ENCODE results near the gene SNX12.

The SNX12 gene

GRCh38 chrX:71117358-71117757, 49.2 kb upstream of the SNX12 start:
- TF ChIP-seq, protein P1, sequence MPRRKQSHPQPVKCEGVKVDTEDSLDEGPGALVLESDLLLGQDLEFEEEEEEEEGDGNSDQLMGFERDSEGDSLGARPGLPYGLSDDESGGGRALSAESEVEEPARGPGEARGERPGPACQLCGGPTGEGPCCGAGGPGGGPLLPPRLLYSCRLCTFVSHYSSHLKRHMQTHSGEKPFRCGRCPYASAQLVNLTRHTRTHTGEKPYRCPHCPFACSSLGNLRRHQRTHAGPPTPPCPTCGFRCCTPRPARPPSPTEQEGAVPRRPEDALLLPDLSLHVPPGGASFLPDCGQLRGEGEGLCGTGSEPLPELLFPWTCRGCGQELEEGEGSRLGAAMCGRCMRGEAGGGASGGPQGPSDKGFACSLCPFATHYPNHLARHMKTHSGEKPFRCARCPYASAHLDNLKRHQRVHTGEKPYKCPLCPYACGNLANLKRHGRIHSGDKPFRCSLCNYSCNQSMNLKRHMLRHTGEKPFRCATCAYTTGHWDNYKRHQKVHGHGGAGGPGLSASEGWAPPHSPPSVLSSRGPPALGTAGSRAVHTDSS (tag by site-specific recombination; IDR thresholded peaks at IDR 0.05), result no peak
- TF ChIP-seq ZNF521 (tag by site-specific recombination; IDR thresholded peaks at IDR 0.05) (no peak), ZNF214 (tag by site-specific recombination; IDR thresholded peaks at IDR 0.05; ENCODE audit: borderline replicate concordance) (no peak), ZSCAN4 (tag by site-specific recombination; IDR thresholded peaks at IDR 0.05) (no peak), ZNF548 (tag by site-specific recombination; IDR thresholded peaks at IDR 0.05) (no peak), HOXD13 (CRISPR knock-in tag; IDR thresholded peaks at IDR 0.05; ENCODE audit: borderline replicate concordance) (no peak), ZNF707 (tag by site-specific recombination; IDR thresholded peaks at IDR 0.05) (no peak), ZNF37A (tag by site-specific recombination; IDR thresholded peaks at IDR 0.05) (no peak), ZIC2 (tag by site-specific recombination; IDR thresholded peaks at IDR 0.05) (no peak), KLF7 (tag by site-specific recombination; IDR thresholded peaks at IDR 0.05; ENCODE audit: borderline replicate concordance) (no peak), ZNF121 (tag by site-specific recombination; IDR thresholded peaks at IDR 0.05) (no peak), ZFP69B (tag by site-specific recombination; IDR thresholded peaks at IDR 0.05) (no peak)
- TF ChIP-seq, protein P2, sequence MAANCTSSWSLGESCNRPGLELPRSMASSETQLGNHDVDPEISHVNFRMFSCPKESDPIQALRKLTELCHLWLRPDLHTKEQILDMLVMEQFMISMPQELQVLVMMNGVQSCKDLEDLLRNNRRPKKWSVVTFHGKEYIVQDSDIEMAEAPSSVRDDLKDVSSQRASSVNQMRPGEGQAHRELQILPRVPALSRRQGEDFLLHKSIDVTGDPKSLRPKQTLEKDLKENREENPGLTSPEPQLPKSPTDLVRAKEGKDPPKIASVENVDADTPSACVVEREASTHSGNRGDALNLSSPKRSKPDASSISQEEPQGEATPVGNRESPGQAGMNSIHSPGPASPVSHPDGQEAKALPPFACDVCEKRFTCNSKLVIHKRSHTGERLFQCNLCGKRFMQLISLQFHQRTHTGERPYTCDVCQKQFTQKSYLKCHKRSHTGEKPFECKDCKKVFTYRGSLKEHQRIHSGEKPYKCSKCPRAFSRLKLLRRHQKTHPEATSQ (tag by site-specific recombination; IDR thresholded peaks at IDR 0.05), result no peak
- TF ChIP-seq, protein P3, sequence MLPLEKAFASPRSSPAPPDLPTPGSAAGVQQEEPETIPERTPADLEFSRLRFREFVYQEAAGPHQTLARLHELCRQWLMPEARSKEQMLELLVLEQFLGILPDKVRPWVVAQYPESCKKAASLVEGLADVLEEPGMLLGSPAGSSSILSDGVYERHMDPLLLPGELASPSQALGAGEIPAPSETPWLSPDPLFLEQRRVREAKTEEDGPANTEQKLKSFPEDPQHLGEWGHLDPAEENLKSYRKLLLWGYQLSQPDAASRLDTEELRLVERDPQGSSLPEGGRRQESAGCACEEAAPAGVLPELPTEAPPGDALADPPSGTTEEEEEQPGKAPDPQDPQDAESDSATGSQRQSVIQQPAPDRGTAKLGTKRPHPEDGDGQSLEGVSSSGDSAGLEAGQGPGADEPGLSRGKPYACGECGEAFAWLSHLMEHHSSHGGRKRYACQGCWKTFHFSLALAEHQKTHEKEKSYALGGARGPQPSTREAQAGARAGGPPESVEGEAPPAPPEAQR (tag by site-specific recombination; IDR thresholded peaks at IDR 0.05), result no peak
- TF ChIP-seq, protein P4, sequence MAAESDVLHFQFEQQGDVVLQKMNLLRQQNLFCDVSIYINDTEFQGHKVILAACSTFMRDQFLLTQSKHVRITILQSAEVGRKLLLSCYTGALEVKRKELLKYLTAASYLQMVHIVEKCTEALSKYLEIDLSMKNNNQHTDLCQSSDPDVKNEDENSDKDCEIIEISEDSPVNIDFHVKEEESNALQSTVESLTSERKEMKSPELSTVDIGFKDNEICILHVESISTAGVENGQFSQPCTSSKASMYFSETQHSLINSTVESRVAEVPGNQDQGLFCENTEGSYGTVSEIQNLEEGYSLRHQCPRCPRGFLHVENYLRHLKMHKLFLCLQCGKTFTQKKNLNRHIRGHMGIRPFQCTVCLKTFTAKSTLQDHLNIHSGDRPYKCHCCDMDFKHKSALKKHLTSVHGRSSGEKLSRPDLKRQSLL (tag by site-specific recombination; IDR thresholded peaks at IDR 0.05), result no peak
- TF ChIP-seq, protein P5, sequence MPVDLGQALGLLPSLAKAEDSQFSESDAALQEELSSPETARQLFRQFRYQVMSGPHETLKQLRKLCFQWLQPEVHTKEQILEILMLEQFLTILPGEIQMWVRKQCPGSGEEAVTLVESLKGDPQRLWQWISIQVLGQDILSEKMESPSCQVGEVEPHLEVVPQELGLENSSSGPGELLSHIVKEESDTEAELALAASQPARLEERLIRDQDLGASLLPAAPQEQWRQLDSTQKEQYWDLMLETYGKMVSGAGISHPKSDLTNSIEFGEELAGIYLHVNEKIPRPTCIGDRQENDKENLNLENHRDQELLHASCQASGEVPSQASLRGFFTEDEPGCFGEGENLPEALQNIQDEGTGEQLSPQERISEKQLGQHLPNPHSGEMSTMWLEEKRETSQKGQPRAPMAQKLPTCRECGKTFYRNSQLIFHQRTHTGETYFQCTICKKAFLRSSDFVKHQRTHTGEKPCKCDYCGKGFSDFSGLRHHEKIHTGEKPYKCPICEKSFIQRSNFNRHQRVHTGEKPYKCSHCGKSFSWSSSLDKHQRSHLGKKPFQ (tag by site-specific recombination; IDR thresholded peaks at IDR 0.05), result no peak
- POLR2A ChIA-PET, result interaction anchor here (1.3 to 1.9 kb wide), 5 partner anchors 12 to 55 kb away, joined by 3 to 11 read pairs (median 8); partner anchors contain the start of genes CXorf65 and SNX12
- no peak overlapping the region for H3K4me3 ChIP-seq (ENCODE audit: low read depth, low read length)
- H3K36me3 ChIP-seq (ENCODE audit: control insufficient read depth in 2 of 2, insufficient read depth in 1 of 2, low read length in 2 of 2), result peaks cover 4 to 28% of the 10 kb centered on the region in 2 experiments; a peak in 2 of 3 replicates
- H3K27ac ChIP-seq (ENCODE audit: extremely low read depth, low read depth, low read length), result no peak overlapping the region
- H3K9me3 ChIP-seq (ENCODE audit: control insufficient read depth, insufficient read depth, low read depth, low read length), result no peaks in the 10 kb centered on the region
- H3K4me1 ChIP-seq (ENCODE audit: control insufficient read depth, insufficient read depth, low read length), result no peaks in the 10 kb centered on the region
- CTCF ChIA-PET, result interaction anchor here (0.6 to 4.3 kb wide), 3 partner anchors 12 to 515 kb away, joined by 3 to 24 read pairs (median 3); no protein-coding TSS in a partner anchor

DNA sequence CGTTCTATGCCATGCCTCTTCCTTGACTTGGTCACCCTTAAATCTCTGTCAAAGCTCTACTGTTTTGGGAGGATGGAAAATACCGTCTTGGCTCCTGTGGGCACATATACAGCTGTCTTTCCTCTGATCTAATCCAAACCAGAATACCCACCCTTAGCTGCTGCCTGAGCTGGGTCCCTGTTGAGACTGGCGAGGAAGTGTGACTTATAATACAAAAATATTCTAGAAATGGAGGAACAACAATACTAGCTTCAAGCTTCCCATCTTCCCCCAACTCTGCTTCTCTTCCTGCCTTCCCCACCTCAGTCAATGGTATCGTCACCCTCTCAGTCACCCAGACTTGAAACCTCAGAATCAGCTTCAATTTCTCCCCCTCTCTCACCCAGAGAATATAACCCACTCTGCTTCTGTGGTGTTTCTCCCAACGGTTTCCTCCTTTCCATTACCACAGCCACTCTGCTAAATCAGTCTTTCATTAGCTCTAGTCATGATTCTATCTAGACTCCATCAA, 43.8 kb upstream of the SNX12 start:
- Histone ChIP-seq H3K4me3 (ENCODE audit: low read depth, low read length) (no peak overlapping the region), H3K4me1 (ENCODE audit: control insufficient read depth, insufficient read depth, low read length) (no peaks in the 10 kb centered on the region), H3K27ac (ENCODE audit: extremely low read depth, low read depth, low read length) (no peak overlapping the region), H3K36me3 (ENCODE audit: control insufficient read depth in 2 of 2, insufficient read depth in 1 of 2, low read length in 2 of 2) (no peaks in the 10 kb centered on the region), H3K9me3 (ENCODE audit: control insufficient read depth, insufficient read depth, low read depth, low read length) (no peaks in the 10 kb centered on the region)
- ChIA-PET CTCF (interaction anchor here (0.9 kb wide), 2 partner anchors 14 to 16 kb away, joined by 3 read pairs; no protein-coding TSS in a partner anchor), POLR2A (no interaction called here)
- TF ChIP-seq ZNF155 (tag by site-specific recombination; IDR thresholded peaks at IDR 0.05) (no peak), ZNF121 (tag by site-specific recombination; IDR thresholded peaks at IDR 0.05) (no peak), ZNF623 (tag by site-specific recombination; IDR thresholded peaks at IDR 0.05) (no peak), ZBTB10 (tag by site-specific recombination; IDR thresholded peaks at IDR 0.05) (no peak), ZNF658 (tag by site-specific recombination; IDR thresholded peaks at IDR 0.05) (no peak)
- TF ChIP-seq, protein P6, sequence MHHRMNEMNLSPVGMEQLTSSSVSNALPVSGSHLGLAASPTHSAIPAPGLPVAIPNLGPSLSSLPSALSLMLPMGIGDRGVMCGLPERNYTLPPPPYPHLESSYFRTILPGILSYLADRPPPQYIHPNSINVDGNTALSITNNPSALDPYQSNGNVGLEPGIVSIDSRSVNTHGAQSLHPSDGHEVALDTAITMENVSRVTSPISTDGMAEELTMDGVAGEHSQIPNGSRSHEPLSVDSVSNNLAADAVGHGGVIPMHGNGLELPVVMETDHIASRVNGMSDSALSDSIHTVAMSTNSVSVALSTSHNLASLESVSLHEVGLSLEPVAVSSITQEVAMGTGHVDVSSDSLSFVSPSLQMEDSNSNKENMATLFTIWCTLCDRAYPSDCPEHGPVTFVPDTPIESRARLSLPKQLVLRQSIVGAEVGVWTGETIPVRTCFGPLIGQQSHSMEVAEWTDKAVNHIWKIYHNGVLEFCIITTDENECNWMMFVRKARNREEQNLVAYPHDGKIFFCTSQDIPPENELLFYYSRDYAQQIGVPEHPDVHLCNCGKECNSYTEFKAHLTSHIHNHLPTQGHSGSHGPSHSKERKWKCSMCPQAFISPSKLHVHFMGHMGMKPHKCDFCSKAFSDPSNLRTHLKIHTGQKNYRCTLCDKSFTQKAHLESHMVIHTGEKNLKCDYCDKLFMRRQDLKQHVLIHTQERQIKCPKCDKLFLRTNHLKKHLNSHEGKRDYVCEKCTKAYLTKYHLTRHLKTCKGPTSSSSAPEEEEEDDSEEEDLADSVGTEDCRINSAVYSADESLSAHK (tag by site-specific recombination; IDR thresholded peaks at IDR 0.05), result no peak

All from HEK293 (cell line).